OCI-LY3 (cell line): Measurements from ENCODE around the gene CEACAM4.
"Not testable (repeated sequence)": the region's sequence is repeated elsewhere in the genome, so short reads cannot be mapped to it uniquely, and the experiment has no call there.

Experiments
- CTCF ChIP-seq: fragments of 200-600, 300-600 bp; sonication (generic); IDR thresholded peaks from 2 replicates; pipeline ENCODE4 v1.5.1; 2014; ENCODE audit warnings: antibody characterized with exemption, low read length, low read depth
- EZH2phosphoT487 ChIP-seq: fragments of 200-600 bp; shearing (Covaris generic); IDR thresholded peaks from 2 replicates; pipeline ENCODE4 v1.6.1; 2018; ENCODE audit warnings: antibody characterized with exemption, mixed run types, low read depth

GRCh38 chr19:41582577-41583182 lies 44.2 kb downstream of the CEACAM4 start:
- not testable (repeated sequence) for TF ChIP-seq CTCF, EZH2phosphoT487
